Measurements from ENCODE around the gene ORC3.

- TF ChIP-seq, protein P1, sequence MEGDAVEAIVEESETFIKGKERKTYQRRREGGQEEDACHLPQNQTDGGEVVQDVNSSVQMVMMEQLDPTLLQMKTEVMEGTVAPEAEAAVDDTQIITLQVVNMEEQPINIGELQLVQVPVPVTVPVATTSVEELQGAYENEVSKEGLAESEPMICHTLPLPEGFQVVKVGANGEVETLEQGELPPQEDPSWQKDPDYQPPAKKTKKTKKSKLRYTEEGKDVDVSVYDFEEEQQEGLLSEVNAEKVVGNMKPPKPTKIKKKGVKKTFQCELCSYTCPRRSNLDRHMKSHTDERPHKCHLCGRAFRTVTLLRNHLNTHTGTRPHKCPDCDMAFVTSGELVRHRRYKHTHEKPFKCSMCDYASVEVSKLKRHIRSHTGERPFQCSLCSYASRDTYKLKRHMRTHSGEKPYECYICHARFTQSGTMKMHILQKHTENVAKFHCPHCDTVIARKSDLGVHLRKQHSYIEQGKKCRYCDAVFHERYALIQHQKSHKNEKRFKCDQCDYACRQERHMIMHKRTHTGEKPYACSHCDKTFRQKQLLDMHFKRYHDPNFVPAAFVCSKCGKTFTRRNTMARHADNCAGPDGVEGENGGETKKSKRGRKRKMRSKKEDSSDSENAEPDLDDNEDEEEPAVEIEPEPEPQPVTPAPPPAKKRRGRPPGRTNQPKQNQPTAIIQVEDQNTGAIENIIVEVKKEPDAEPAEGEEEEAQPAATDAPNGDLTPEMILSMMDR (conservative IDR thresholded peaks at IDR 0.05; ENCODE audit: low read depth, low read length) = no peak
- TF ChIP-seq EZH2 (IDR thresholded peaks at IDR 0.05; ENCODE audit: low read length, unreplicated experiment) (no peak), EZH2phosphoT487 (IDR thresholded peaks at IDR 0.05; ENCODE audit: borderline replicate concordance, low read length) (no peak)
Measured at GRCh38 chr6:87670707-87671106, 80.8 kb downstream of the ORC3 start.

Measured in PC-3 (cell line).